Measurements from ENCODE around the gene C19orf81.

C19orf81 gene

DNA sequence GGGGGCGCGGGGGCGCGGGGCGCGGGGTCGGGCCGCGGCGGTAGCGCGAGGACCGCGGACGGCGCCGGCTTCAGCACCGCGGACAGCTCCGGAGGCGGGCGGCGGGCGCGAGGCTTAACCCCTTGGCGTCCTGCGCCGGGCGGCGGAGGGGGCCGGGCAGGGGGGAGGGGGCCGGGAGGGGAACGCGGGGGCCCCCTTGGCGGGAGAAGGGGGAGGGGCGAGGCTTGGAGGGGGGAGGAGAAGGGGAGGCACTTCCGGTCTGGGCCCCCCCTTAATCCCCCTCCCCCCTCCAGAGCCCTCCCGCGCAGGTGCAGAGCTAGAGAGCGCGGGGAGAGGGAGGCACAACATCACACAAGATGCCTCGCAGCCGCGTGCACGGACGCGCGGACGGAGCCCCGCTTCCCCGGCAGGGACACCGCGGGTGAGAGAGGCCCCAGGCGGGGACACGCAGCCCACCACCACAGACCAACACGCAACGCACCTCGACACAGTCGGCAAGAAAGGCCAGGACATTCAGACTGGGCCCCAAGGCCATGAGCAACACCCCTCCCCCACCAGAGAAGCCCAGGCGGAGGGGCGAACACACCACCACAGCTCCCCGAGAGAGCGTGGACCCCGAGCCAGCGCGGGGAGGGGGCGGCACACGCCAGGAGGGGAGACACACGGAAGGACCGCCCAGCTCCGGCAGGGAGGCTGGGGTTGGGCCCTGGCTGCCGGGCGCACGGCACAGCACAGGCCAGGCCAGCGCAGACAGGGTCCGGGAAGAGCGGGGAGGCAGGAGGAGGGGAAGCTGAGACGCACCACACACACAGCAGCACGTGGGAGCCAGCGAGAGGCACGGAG, 46.2 kb downstream of the C19orf81 start:
- DNase-seq (ENCODE audit: low spot score): peak; percentile 84

DNA sequence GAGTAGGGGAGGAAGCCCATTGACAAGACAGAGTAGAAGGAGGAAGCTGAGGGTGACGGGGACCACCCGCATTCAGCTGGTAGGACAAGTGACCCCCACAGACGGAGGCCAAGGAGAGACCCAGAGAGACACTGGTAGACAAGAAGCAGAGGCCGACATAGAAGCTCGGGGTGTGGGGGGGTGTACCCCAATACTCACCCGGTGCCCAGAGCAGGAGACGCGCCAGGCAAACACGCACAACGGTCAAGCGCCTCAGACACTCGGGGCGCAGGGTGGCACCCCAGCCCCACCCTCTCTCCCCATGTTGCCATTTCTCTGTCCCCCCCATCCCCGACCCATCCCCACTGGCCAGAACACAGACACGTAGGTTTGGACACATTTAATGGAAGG, 46.8 kb downstream of the C19orf81 start:
- DNase-seq (ENCODE audit: low spot score): no peak
- TF ChIP-seq, protein P1, sequence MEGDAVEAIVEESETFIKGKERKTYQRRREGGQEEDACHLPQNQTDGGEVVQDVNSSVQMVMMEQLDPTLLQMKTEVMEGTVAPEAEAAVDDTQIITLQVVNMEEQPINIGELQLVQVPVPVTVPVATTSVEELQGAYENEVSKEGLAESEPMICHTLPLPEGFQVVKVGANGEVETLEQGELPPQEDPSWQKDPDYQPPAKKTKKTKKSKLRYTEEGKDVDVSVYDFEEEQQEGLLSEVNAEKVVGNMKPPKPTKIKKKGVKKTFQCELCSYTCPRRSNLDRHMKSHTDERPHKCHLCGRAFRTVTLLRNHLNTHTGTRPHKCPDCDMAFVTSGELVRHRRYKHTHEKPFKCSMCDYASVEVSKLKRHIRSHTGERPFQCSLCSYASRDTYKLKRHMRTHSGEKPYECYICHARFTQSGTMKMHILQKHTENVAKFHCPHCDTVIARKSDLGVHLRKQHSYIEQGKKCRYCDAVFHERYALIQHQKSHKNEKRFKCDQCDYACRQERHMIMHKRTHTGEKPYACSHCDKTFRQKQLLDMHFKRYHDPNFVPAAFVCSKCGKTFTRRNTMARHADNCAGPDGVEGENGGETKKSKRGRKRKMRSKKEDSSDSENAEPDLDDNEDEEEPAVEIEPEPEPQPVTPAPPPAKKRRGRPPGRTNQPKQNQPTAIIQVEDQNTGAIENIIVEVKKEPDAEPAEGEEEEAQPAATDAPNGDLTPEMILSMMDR (IDR thresholded peaks at IDR 0.05; ENCODE audit: extremely low read depth, missing control alignments): no peak

More for the DNA sequence above, 46.2 kb downstream of the C19orf81 start:
- TF ChIP-seq, protein P1 (IDR thresholded peaks at IDR 0.05; ENCODE audit: extremely low read depth, missing control alignments): no peak

DNA sequence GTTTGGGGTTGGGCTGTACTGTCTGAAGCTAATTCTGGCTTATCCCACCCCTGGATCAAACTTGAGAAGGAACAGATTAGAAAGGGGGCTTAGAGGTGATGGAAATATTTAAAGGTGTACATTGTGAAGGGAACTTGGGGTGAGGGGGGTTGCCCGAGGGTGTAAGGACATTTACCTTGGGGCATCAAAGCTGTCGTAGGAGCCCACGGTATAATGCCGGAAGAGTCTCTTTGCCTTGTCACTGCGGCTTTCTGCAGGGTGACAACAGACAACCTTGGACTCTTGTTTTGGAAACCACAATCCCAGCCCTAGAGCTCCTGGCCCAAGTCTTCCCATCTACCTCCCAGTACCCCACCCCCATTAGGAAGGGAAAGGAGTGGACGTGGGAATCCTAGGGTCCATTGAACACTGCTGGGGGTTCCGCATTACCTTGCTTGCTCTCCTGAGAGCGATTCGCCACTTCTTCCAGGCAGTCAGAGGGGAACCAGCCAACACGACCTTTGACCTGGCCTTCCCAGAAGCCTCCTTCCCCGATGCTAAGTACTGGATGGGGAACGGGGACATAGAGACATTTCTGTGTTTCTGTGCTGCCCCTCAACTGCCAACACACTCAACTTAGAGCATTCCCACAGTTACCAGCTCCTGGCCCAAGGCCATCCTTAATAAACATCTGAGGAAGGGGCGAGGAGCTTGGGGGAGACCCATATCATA, 48.3 kb downstream of the C19orf81 start:
- DNase-seq (ENCODE audit: low spot score): no peak
- TF ChIP-seq, protein P1 (IDR thresholded peaks at IDR 0.05; ENCODE audit: extremely low read depth, missing control alignments): no peak

DNA sequence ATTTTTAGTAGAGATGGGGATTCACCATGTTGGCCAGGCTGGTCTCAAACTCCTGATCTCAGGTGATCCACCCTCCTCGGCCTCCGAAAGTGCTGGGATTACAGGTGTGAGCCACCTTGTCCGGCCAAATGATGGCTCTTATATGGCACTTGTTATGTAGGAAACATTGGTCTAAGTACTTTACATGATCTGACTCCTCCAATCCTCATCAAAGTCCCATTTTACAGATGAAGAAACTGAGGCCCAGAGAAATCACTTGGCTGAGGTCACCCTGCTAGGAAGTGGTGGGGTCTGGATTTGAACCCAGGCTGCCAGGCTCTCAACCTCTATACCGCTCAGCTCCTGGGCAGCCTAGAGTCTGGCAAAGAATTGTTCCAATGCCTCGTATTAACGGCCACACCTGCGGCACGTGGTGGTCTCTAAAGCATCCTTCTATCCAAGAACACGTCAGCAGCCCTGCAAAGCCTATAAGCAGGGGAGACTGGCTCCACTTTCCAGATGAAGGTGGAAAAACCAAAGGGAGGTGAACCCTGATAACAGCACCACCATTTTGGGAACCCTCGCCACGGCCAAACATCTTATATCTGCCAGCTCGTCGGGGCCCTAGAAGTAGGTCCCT, 52.2 kb downstream of the C19orf81 start:
- TF ChIP-seq, protein P1 (IDR thresholded peaks at IDR 0.05; ENCODE audit: extremely low read depth, missing control alignments): no peak
- no peak for DNase-seq (ENCODE audit: low spot score)

DNA sequence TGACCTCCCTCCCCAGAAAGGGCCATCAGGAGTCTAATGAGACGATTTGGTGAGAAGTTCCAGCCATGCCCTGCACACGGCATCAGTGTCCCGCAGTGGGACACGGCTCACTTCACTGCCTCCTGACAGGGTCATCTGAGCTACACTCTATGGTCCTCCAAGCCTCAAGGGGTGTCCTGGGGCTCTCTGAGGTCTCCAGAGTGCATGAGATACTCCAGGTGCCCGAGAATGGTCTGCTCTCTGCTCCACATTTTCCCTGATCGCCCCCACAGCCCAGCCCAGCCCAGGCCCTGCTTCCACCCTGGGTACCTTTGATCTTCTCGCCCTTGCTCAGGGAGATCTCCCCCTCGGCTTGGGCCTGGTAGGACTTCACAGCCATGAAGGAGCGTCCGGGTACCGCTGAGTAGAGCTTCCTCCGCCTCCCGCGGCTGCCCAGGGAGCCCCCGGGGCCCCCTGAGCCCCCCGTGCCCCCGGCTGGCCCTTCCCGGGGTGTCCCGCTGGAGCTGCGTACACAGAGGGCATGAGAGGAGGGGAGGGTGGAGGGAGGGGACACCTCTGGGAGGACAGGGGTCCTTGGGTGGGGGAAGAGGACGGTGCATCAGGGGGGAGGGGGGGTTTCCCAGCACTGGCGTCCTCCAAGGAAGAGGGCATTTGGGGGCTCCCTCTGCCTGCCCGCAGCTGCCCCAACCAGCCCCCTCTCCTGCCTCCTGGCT, 53.1 kb downstream of the C19orf81 start:
- TF ChIP-seq, protein P1 (IDR thresholded peaks at IDR 0.05; ENCODE audit: extremely low read depth, missing control alignments): no peak
- no peak for DNase-seq (ENCODE audit: low spot score)

DNA sequence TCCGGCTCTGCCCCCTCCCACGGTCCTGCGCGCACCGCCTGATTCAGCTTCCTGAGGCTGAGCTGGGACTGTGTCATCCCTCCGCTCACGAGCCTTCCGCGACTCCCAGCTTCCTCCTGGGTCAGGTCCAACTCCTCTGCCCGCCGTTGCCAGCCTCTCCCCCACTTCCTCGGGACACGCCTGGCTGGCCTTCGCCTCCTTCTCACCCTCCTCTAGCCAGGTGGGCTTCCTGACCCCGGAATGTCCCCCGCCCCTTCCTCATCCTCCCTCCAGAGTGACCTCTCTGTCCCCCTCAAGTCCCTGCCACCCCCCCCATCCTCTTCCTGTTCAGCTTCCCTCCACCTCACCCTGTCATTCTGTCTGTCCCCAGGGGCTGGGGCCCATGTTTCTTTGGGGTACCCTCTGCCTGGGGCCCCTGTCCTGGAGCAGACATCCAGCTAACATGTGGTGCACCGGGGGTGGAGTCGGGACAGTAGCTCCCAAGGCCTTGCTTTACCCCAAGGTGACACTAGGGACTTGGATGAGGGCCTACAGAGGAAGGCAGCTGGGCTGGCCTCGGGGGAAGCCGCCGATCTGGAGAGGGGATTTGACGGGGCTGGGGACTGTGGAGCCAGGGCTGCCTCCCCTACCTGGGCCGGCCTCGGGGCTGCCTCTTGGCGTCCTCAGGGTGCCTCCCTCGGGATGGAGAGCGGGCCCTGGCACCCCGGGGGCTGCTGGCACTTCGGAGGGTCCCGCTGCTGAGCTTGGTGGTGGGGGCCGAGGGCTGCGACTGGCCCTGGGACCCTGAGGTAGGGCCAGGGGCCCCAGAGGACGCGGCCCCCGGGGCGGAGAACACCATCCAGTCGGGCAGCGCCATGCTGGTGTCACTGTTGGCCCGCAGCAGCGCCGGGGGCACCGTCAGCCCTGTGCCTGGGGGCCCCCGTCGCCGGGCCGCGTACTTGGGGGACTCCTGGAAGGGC, 53.9 kb downstream of the C19orf81 start:
- TF ChIP-seq, protein P1 (IDR thresholded peaks at IDR 0.05; ENCODE audit: extremely low read depth, missing control alignments): no peak
- no peak for DNase-seq (ENCODE audit: low spot score)
